GM08714 (cell line): ENCODE results near the gene OARD1.
"Not testable (repeated sequence)": the region's sequence is repeated elsewhere in the genome, so short reads cannot be mapped to it uniquely, and the experiment has no call there.

Experiments used
- H3K4me3 ChIP-seq: fragments of 200-500 bp; sonication (Bioruptor generic); 2 replicates; pipeline ENCODE4 v1.5.1; 2014; ENCODE audit warnings: mild to moderate bottlenecking, low read length, inconsistent platforms
- ZNF274 ChIP-seq: IDR thresholded peaks from 2 replicates; pipeline ENCODE4 v1.6.1; 2012; ENCODE audit warnings: mild to moderate bottlenecking, low read depth, low read length

The OARD1 gene

GRCh38 chr6:41032830-41033229 lies 39.3 kb downstream of the OARD1 start:
- TF ChIP-seq ZNF274 = no peak
- no peak overlapping the region for H3K4me3 ChIP-seq

GRCh38 chr6:41028561-41029412 lies 43.4 kb downstream of the OARD1 start:
- peak overlapping the region; percentile 37; the same call in 1 of the 2 replicates for H3K4me3 ChIP-seq

GRCh38 chr6:41027799-41028560 lies 44.2 kb downstream of the OARD1 start:
- peak overlapping the region; percentile 37; the same call in 1 of the 2 replicates for H3K4me3 ChIP-seq
- no peak for TF ChIP-seq ZNF274

More at GRCh38 chr6:41028561-41029412, 43.4 kb downstream of the OARD1 start:
- TF ChIP-seq ZNF274 = no peak

GRCh38 chr6:41027241-41027640 lies 44.9 kb downstream of the OARD1 start:
- peak overlapping the region; percentile 3; the same call in 1 of the 2 replicates for H3K4me3 ChIP-seq
- no peak for TF ChIP-seq ZNF274

GRCh38 chr6:41025966-41026530 lies 46.1 kb downstream of the OARD1 start:
- no peak overlapping the region for H3K4me3 ChIP-seq
- TF ChIP-seq ZNF274 = no peak

GRCh38 chr6:41023114-41023513 lies 49.0 kb downstream of the OARD1 start:
- no peak overlapping the region for H3K4me3 ChIP-seq
- TF ChIP-seq ZNF274 = no peak

- TF ChIP-seq ZNF274 = no peak
- no peak overlapping the region for H3K4me3 ChIP-seq
These were observed 49.9 kb downstream of the OARD1 start for GRCh38 chr6:41022294-41022693.

- no peak overlapping the region for H3K4me3 ChIP-seq
- no peak for TF ChIP-seq ZNF274
These were observed 50.3 kb downstream of the OARD1 start for GRCh38 chr6:41021832-41022231.

GRCh38 chr6:41017663-41018062 lies 54.5 kb downstream of the OARD1 start:
- TF ChIP-seq ZNF274 = no peak
- H3K4me3 ChIP-seq = no peak overlapping the region

- not testable (repeated sequence) for H3K4me3 ChIP-seq
These were observed 56.3 kb downstream of the OARD1 start for GRCh38 chr6:41015860-41016259.

GRCh38 chr6:41014780-41015179 lies 57.4 kb downstream of the OARD1 start:
- H3K4me3 ChIP-seq = no peak overlapping the region
- TF ChIP-seq ZNF274 = no peak
